Stimulated activated CD4-positive, alpha-beta T cell treated with anti-CD3 and anti-CD28 coated beads, Interleukin-4, amount 100 ng/mL, for 4 hours (primary cell): ENCODE data around the gene RPL10A.

Experiments used
- DNase-seq, 2 experiments: peaks; one replicate each; pipeline ENCODE4 v3.0.0-alpha.2; 2020

The RPL10A gene

GRCh38 chr6:35449287-35449881 is 18.8 kb upstream of the RPL10A start:
- DNase-seq: peak; percentile 15 to 18

- DNase-seq: no peak
Measured at GRCh38 chr6:35451354-35452182, 16.6 kb upstream of the RPL10A start.

GRCh38 chr6:35452183-35453090 is 15.8 kb upstream of the RPL10A start, which contains the start of gene FANCE:
Gene FANCE, plus strand, starts transcription at chr6:35452338. Its CDS starts 208 bp downstream, at chr6:35452546.
- peak; percentile 82 to 92 for DNase-seq

GRCh38 chr6:35453236-35453635 is 15.0 kb upstream of the RPL10A start:
- DNase-seq: no peak

GRCh38 chr6:35454391-35455110 is 13.7 kb upstream of the RPL10A start:
- DNase-seq: no peak

GRCh38 chr6:35457907-35458306 is 10.3 kb upstream of the RPL10A start:
- DNase-seq: no peak

- DNase-seq: no peak
Measured at GRCh38 chr6:35461270-35461669, 6.9 kb upstream of the RPL10A start.

GRCh38 chr6:35463292-35463691 is 4.9 kb upstream of the RPL10A start:
- DNase-seq: no peak

GRCh38 chr6:35465646-35466045 is 2.6 kb upstream of the RPL10A start:
- no peak for DNase-seq

GRCh38 chr6:35468980-35469750 is 964 bp downstream of the RPL10A start:
- DNase-seq: peak in 1 of 2 experiments; percentile 45

- DNase-seq: no peak
Measured at GRCh38 chr6:35469751-35470662, 1.8 kb downstream of the RPL10A start.

- DNase-seq: no peak
Measured at GRCh38 chr6:35470663-35471120, 2.5 kb downstream of the RPL10A start.

GRCh38 chr6:35471836-35472345 is 3.7 kb downstream of the RPL10A start:
- no peak for DNase-seq

GRCh38 chr6:35473075-35473849 is 5.1 kb downstream of the RPL10A start:
- peak in 1 of 2 experiments; percentile 16 for DNase-seq

- DNase-seq: no peak
Measured at GRCh38 chr6:35473850-35474130, 5.6 kb downstream of the RPL10A start.

- DNase-seq: peak in 1 of 2 experiments; percentile 18
Measured at GRCh38 chr6:35474131-35474941, 6.1 kb downstream of the RPL10A start.

GRCh38 chr6:35474942-35475570 is 6.9 kb downstream of the RPL10A start:
- no peak for DNase-seq

- no peak for DNase-seq
Measured at GRCh38 chr6:35475573-35475972, 7.4 kb downstream of the RPL10A start.
